CD4-positive, alpha-beta T cell treated with Interleukin-4 for 4 hours (primary cell): Measurements from ENCODE around the gene BICD1.
"Not testable (repeated sequence)": the region's sequence is repeated elsewhere in the genome, so short reads cannot be mapped to it uniquely, and the experiment has no call there.

Experiments
- DNase-seq: peaks from one replicate; pipeline ENCODE4 v3.0.0-alpha.2; 2020

Gene BICD1

DNA sequence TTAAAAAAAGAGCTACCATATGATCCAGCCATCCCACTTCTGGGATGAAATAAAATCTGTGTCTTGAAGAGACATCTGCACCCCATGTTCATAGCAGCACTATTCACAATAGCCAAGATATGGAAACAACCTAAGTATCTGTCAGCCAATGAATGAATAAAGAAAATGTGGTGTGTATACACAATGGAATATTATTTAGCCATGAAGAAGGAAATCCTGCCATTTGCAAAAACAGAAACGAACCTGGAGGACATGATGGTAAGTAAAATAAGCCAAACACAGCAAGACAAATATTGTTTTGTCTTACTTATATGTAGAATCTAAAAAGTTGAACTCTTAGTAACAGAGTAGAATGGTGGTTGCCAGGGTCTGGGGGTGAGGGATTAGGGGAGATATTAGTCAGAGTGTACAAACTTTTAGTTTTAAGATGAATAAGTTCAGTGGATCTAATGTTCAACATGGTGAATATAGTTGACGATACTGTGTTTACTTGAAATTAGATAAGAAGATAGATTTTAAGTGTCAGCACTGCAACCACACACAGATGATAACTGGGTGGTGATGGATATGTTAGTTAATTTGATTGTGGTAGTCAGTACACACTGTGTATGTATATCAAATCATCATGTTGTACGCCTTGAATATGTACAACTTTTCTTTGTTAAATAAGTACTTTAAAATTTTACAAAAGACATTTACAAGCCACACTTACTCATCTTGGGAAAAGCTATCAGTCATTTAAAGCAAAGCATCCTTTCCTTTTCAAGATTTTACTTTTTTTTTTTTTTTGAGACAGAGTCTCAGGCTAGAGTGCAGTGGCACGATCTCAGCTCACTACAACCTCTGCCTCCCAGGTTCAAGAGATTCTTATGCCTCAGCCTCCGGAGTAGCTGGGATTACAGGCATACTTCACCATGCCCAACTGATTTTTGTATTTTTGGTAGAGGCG is 89.9 kb downstream of the BICD1 start:
- no peak for DNase-seq

- no peak for DNase-seq
Measured at GRCh38 chr12:32197421-32197820, 90.8 kb downstream of the BICD1 start.

- no peak for DNase-seq
Measured at GRCh38 chr12:32198555-32198954, 91.9 kb downstream of the BICD1 start.

DNA sequence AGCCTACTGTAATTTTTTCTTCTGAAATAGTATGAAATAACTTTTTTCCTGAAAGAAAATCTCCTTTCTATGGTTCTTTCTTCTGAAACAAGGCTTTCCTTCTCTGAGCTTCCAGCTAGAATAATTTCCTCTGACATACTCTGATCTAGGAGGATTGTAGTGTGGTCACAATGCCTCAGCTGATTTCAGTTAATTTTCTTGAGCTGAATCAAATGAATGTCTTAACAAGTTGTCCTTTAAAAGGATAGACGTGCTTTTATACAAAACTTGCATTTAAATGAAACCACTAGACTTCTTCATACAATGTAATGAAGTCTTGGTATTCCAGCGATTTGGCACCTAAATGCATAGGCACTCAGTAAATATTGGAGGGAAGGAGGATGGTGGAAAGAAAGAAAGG is 94.4 kb downstream of the BICD1 start:
- no peak for DNase-seq

GRCh38 chr12:32201976-32202375 is 95.3 kb downstream of the BICD1 start:
- no peak for DNase-seq

DNA sequence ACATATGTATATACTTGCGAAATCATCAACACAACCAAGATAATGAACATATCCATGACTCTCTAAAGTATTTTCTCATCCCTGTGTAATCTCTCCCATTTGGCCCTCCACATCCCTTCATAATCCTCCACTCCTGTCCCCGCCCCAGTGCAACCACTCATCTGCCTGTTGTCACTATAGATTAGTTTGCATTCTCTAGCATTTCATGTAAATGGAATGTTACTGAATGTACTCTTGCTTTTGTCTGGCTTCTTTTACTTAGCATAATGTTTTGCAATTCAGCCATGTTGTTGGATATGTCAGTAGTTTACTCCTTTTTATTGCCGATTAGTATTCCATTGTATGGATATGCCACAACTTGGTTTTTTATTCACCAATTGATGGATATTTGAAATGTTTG is 99.1 kb downstream of the BICD1 start:
- no peak for DNase-seq

DNA sequence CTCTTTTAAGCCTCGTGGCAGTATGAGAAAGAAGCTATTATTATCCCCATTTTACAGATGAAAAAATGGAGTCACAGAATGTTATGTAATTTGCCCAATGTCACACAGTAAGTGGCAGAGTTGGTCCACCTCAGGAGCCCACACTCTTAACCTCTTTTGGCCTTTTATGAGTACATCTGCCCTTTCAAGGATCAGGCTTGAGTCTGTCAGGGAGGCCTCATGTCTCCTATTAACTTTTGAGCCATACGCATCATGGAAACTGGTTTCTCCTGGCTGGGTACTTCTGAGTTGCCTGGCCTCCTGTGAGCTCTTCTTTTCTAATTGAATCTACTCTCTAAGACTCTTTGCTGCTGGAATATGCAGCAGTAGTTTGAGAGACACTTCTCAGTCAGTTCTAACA is 101.7 kb downstream of the BICD1 start:
- DNase-seq = no peak

DNA sequence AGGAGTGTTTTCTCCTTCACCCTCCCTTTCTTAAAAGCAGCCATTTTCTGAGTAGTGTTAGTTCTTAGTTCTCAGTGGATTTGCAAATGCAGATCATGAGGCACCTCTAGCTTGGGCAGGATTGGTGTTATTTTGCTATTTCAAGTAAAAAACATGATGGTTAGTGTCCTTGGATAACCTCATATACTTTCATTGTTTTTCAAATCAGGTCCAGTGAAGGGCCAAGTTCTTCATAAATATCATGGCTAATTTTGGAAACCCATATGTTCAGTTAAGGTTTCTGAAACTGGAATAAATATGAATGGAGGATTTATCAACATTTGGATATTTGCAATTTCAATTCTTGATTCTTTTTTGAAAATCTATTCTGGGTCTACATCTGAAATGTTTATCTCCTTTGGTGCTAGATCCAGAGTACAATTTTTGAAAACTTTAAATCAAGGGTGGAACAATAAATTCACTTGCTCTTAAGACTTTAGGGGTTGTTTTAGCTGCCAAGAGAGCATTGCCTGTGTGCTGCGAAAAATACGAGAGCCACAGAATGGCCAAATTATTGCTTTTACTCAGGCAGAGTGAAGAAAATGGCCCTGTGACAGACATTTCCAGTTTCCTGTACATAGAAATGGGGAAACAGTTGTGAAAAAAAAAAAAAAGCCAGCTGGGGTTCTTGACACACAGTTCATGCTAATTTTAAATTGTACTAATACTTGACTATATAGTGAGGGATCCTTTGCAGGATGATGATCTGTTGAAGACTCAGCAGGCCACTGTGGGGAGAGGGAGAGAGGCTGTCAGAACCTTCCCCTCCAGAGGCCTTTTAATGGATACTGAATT is 104.6 kb downstream of the BICD1 start:
- no peak for DNase-seq

GRCh38 chr12:32211900-32212156 is 105.2 kb downstream of the BICD1 start:
- DNase-seq = no peak

DNA sequence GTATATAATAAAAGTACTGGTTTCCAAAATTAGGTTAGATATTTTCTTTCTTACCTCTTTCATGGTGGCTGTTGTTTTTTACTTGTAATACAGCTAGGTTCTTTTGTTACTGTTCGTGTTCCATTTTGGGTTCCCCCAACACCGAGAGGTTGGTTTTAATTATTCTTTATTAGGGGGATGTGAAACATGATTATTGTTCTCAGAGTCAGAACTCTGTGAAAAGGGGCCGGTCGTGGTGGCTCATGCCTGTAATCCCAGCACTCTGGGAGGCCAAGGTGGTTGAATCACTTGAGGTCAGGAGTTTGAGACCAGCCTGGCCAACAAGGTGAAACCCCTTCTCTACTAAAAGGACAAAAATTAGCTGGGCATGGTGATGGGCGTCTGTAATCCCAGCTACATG is 108.1 kb downstream of the BICD1 start:
- DNase-seq = no peak

GRCh38 chr12:32217354-32218310 is 111.0 kb downstream of the BICD1 start:
- no peak for DNase-seq

GRCh38 chr12:32223941-32224340 is 117.3 kb downstream of the BICD1 start:
- no peak for DNase-seq

DNA sequence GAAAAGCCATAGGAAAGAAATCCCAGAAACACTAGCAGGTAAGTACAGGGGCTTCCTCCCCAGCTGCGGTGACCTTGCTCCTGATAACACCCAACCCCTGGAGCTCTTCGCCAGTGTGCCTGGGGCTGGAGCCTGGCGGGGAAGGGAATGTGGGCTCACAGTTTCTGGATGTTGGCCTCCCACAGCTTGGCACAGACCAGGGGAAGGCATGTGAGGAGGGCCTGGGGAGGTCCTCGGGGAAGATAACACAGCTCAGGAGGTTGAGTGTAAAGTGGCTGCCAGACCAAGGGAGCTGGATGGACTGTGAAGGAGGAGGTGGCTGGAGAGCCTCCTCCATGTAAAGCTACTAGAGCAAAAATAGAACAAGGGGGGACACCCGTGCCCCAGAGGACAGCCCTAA is 120.1 kb downstream of the BICD1 start:
- DNase-seq = no peak

- DNase-seq = no peak
Measured at GRCh38 chr12:32229971-32230612, 123.4 kb downstream of the BICD1 start.

DNA sequence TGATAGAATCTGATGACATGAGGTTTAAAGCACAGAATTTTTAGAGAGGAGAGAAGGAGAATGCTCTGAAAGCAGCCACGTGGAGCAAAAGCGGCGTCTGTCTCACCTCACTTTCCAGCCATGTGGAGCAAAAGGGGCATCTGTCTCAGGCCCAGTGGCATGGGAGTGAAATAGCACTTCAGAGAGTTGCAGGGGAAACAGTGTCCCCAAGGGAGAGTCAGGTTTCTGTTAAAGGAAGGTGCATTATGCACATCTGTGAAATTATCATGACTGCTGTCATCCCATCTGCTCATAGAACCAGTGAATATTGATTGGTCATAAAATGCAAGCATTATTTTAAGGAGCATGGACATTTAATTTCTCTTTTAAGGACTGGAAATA is 124.0 kb downstream of the BICD1 start:
- DNase-seq = no peak

DNA sequence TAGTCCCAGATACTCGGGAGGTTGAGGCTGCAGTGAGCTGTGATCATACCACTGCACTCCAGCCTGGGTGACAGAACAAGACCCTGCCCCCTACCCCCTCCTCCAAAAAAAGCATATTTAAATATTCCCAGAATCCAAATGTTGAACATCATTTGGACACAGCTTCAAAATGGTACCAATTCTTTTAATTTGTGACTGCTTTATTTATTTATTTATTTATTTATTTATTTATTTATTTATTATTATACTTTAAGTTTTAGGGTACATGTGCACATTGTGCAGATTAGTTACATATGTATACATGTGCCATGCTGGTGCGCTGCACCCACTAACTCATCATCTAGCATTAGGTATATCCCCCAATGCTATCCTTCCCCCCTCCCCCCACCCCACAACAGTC is 124.7 kb downstream of the BICD1 start:
- DNase-seq = not testable (repeated sequence)

GRCh38 chr12:32233568-32233967 is 126.9 kb downstream of the BICD1 start:
- DNase-seq = no peak

DNA sequence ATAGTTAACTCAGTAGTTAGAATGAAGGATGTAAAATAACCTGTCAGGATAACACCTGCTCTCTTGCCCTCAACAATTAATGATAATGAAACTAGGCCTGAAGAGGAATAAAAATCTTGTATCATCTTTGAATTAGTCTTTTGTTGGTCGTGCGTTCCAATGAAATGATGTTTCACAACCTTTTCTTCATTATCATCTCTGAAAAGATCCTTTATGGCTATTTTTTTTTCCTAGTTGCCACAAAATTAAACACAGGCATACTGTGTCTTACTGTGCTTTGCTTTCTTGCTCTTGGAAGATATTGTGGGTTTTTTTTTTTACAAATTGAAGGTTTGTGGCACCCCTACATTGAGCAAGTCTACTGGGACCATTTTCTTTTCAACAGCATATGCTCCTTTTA is 128.6 kb downstream of the BICD1 start:
- DNase-seq = no peak

- DNase-seq = no peak
Measured at GRCh38 chr12:32240162-32240561, 133.5 kb downstream of the BICD1 start.

DNA sequence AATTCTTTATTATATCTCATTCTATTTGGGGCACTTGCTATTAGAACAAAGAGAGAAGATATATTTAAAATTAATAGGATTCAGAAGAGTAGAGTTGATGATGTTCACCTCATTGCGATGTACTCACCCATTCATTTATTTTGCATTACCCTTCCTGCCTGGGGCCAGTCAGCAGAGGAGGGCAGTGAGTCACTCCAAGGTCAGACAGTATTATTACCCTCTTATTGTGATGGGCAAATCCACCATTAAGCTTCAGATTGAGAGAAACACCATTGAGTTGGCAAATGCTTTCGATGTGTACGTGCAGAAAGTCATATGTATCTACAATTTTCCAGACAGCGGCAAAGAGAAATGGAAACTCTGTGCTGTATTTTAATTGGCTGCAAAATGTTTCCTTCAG is 134.2 kb downstream of the BICD1 start:
- DNase-seq = no peak

- no peak for DNase-seq
Measured at GRCh38 chr12:32242641-32243040, 136.0 kb downstream of the BICD1 start.

GRCh38 chr12:32248441-32249140 is 141.9 kb downstream of the BICD1 start:
- DNase-seq = no peak
